Keratinocyte (primary cell): ENCODE data around the gene NLGN2. TPM values are rescaled to one million over a fixed set of nuclear protein-coding genes. Genes with fewer than 3 reads are reported as not detected.

Experiments
- DNase-seq: peaks from one replicate; pipeline ENCODE4 v3.0.0-alpha.2; 2011; ENCODE audit warnings: low read depth, missing footprints, low spot score
- FAIRE-seq: peaks from 2 replicates; lab custom pipeline; 2011; peaks lifted over from hg19 to GRCh38; lab: Jason Lieb, UNC
- H2AFZ ChIP-seq: 2 replicates; pipeline ENCODE4 v1.6.0; 2012; ENCODE audit warnings: low read length, control low read depth, inconsistent platforms; ENCODE audit not compliant: control insufficient read depth
- H3K27ac ChIP-seq: 2 replicates; pipeline ENCODE4 v1.5.1; 2011; ENCODE audit warnings: low read length; ENCODE audit not compliant: control insufficient read depth, insufficient read depth
- H3K27me3 ChIP-seq: 3 replicates; pipeline ENCODE4 v1.6.0; 2011; ENCODE audit warnings: low read length; ENCODE audit not compliant: control insufficient read depth, insufficient read depth; ENCODE audit errors: extremely low read depth
- H3K36me3 ChIP-seq, 2 experiments: 2 replicates in 1 of 2; 3 replicates in 1 of 2; pipeline ENCODE4 v1.5.1; 2011; ENCODE audit warnings: low read length in 2 of 2, mild to moderate bottlenecking in 1 of 2; ENCODE audit not compliant: control insufficient read depth in 2 of 2, insufficient read depth in 2 of 2; ENCODE audit errors: extremely low read depth in 1 of 2
- H3K4me1 ChIP-seq: 3 replicates; pipeline ENCODE4 v1.5.1; 2011; ENCODE audit warnings: low read length; ENCODE audit not compliant: control insufficient read depth, insufficient read depth; ENCODE audit errors: extremely low read depth
- H3K4me2 ChIP-seq: 3 replicates; pipeline ENCODE4 v1.6.0; 2011; ENCODE audit warnings: low read depth, low read length; ENCODE audit not compliant: control insufficient read depth, insufficient read depth; ENCODE audit errors: extremely low read depth
- H3K4me3 ChIP-seq, 3 experiments: fragments of 200-600 bp in 1 of 3; sonication (generic) in 1 of 3; 2 replicates in 2 of 3; 3 replicates in 1 of 3; pipeline ENCODE4 v1.5.1; 2011 to 2016; ENCODE audit warnings: low read length in 3 of 3, mild to moderate bottlenecking in 3 of 3, control low read depth in 2 of 3, inconsistent platforms in 1 of 3, low read depth in 1 of 3, mixed read lengths in 1 of 3, mixed run types in 1 of 3, moderate library complexity in 1 of 3; ENCODE audit not compliant: control insufficient read depth in 2 of 3, insufficient read depth in 2 of 3; ENCODE audit errors: extremely low read depth in 1 of 3
- H3K79me2 ChIP-seq: 2 replicates; pipeline ENCODE4 v1.6.0; 2012; ENCODE audit warnings: low read length; ENCODE audit not compliant: control insufficient read depth, insufficient read depth
- H3K9ac ChIP-seq: 3 replicates; pipeline ENCODE4 v1.6.0; 2011; ENCODE audit warnings: low read length; ENCODE audit not compliant: control insufficient read depth, insufficient read depth; ENCODE audit errors: extremely low read depth
- H3K9me1 ChIP-seq: 3 replicates; pipeline ENCODE4 v1.6.0; 2011; ENCODE audit warnings: low read length; ENCODE audit not compliant: control insufficient read depth, insufficient read depth; ENCODE audit errors: extremely low read depth
- H3K9me3 ChIP-seq: 2 replicates; pipeline ENCODE4 v1.5.1; 2012; ENCODE audit warnings: low read depth, low read length; ENCODE audit not compliant: control insufficient read depth
- H4K20me1 ChIP-seq: 3 replicates; pipeline ENCODE4 v1.6.0; 2011; ENCODE audit warnings: low read length; ENCODE audit not compliant: control insufficient read depth, insufficient read depth; ENCODE audit errors: extremely low read depth
- CTCF ChIP-seq, 3 experiments: IDR thresholded peaks in 1 of 3; conservative IDR thresholded peaks in 1 of 3; optimal IDR thresholded peaks in 1 of 3; 2 replicates in 2 of 3; 3 replicates in 1 of 3; pipeline versions ENCODE3 to v1.5.1; 2011; ENCODE audit warnings: low read length in 3 of 3, mild to moderate bottlenecking in 3 of 3, moderate library complexity in 2 of 3, control low read depth in 1 of 3, inconsistent platforms in 1 of 3; ENCODE audit not compliant: insufficient read depth in 2 of 3; ENCODE audit errors: extremely low read depth in 1 of 3
- EZH2 ChIP-seq: IDR thresholded peaks from one replicate; pipeline ENCODE4 v1.6.1; 2012; ENCODE audit warnings: inconsistent platforms, mild to moderate bottlenecking, low read length, moderate library complexity
- dilution Hi-C: fragments of 300-500 bp; cut with MboI; formaldehyde crosslinking; loops from one replicate; pipeline ENCODE4 v1.7.0; 2020; ENCODE audit warnings: low sequenced_read_pairs; ENCODE audit not compliant: extremely low pct_ligation_motif_present
- polyA plus RNA-seq, 5 experiments: library from polyadenylated mRNA; depleted of rRNA in 3 of 5; stranded (reverse) in 3 of 5; stranded (forward) in 1 of 5; unstranded in 1 of 5; fragments of >200 nt; gene quantifications; 1 replicate in 1 of 5; 2 replicates in 3 of 5; 3 replicates in 1 of 5; pipeline versions ENCODE4 v1.2.1 to v1.2.3, GENCODE V29; 2011 to 2012; ENCODE audit warnings: missing spikeins in 2 of 5, low read depth in 1 of 5, low replicate concordance in 1 of 5

Gene NLGN2
- polyA plus RNA-seq, 1 donor (not counting 4 experiments of a cell fraction or from before 2014, with no cell fraction given) = 2.5 TPM

GRCh38 chr17:7462474-7463371 lies 55.1 kb downstream of the NLGN2 start:
- no peak overlapping the region for H3K4me2 ChIP-seq
- H3K4me1 ChIP-seq = peaks cover 24% of the 10 kb centered on the region
- H3K36me3 ChIP-seq = peaks cover 12 to 31% of the 10 kb centered on the region in 2 experiments
- no peak overlapping the region for H2AFZ ChIP-seq
- no peaks in the 10 kb centered on the region for H3K9me3 ChIP-seq
- no peak overlapping the region for H3K4me3 ChIP-seq
- H4K20me1 ChIP-seq = no peaks in the 10 kb centered on the region
- TF ChIP-seq EZH2 = no peak
- no peak for TF ChIP-seq CTCF (optimal IDR thresholded peaks at IDR 0.05 in 1 of 3, IDR thresholded peaks at IDR 0.05 in 1 of 3, conservative IDR thresholded peaks at IDR 0.05 in 1 of 3; ENCODE audit: extremely low read depth in 1 of 3, insufficient read depth in 2 of 3, low read length in 3 of 3)
- H3K27me3 ChIP-seq = no peaks in the 10 kb centered on the region
- H3K79me2 ChIP-seq = peaks cover 17% of the 10 kb centered on the region
- dilution Hi-C loops = no loop called here
- no peak overlapping the region for H3K27ac ChIP-seq
- DNase-seq (no peak), FAIRE-seq (no peak)
- H3K9ac ChIP-seq = no peak overlapping the region
- no peaks in the 10 kb centered on the region for H3K9me1 ChIP-seq

GRCh38 chr17:7463372-7463846 lies 55.8 kb downstream of the NLGN2 start:
- dilution Hi-C loops = no loop called here
- FAIRE-seq (no peak), DNase-seq (no peak)
- Histone ChIP-seq H3K36me3 (peaks cover 13 to 31% of the 10 kb centered on the region in 2 experiments), H3K9me3 (no peaks in the 10 kb centered on the region), H3K27ac (peak overlapping the region; percentile 64), H3K4me1 (peaks cover 24% of the 10 kb centered on the region), H3K9ac (peak overlapping the region; percentile 22), H3K4me2 (no peak overlapping the region), H3K79me2 (peaks cover 22% of the 10 kb centered on the region), H2AFZ (no peak overlapping the region), H3K27me3 (no peaks in the 10 kb centered on the region), H4K20me1 (no peaks in the 10 kb centered on the region), H3K9me1 (no peaks in the 10 kb centered on the region), H3K4me3 (no peak overlapping the region)
- TF ChIP-seq EZH2 = no peak
- no peak for TF ChIP-seq CTCF (optimal IDR thresholded peaks at IDR 0.05 in 1 of 3, IDR thresholded peaks at IDR 0.05 in 1 of 3, conservative IDR thresholded peaks at IDR 0.05 in 1 of 3; ENCODE audit: extremely low read depth in 1 of 3, insufficient read depth in 2 of 3, low read length in 3 of 3)
